Uterus (tissue), 2 donors: ENCODE measurements around the gene RARS2.

ENCODE experiments used
- CTCF ChIP-seq, 4 experiments: fragments of 200-600 bp in 2 of 4; fragments of 450-650 bp in 2 of 4; sonication (generic) in 2 of 4; IDR thresholded peaks; one replicate each; pipeline ENCODE4 v1.5.1; 2016 to 2019; ENCODE audit warnings: antibody characterized with exemption in 4 of 4, mild to moderate bottlenecking in 2 of 4, moderate library complexity in 1 of 4
- POLR2A ChIP-seq, 2 donors: fragments of 450-650 bp; IDR thresholded peaks; one replicate each; pipeline ENCODE4 v1.6.1; 2016; ENCODE audit warnings: antibody characterized with exemption in 2 of 2, mild to moderate bottlenecking in 1 of 2, moderate library complexity in 1 of 2

DNA sequence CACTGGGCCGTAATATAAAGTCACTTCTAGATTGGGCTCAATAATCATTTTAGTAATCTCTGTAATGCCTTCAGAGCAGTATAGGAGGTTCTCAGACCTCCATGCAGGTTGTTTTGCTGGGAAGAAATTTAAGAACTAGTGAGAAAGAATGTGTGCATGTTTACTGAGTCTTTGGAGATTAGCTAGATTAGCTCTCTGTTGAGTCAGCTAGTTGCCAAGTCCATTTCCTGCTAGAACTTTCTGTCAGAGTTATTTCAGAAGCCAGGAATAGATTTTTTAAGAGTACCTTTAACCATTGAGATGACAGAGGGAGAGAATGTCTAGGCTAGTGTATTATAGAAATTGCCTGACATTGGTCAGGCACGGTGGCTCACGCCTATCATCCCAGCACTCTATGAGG lies 33.5 kb upstream of the RARS2 start:
- no peak for TF ChIP-seq CTCF (IDR thresholded peaks at IDR 0.05)
- TF ChIP-seq POLR2A (IDR thresholded peaks at IDR 0.05), result no peak
